PC-9 (cell line): ENCODE measurements around the gene ACOXL.

ENCODE experiments used
- EZH2 ChIP-seq: fragments of 200-600 bp; sonication (generic); IDR thresholded peaks from 2 replicates; pipeline ENCODE4 v1.8.0; 2017; ENCODE audit warnings: antibody characterized with exemption, low read depth
- TF ChIP-seq, protein P1 (sequence below): fragments of 200-600 bp; sonication (generic); conservative IDR thresholded peaks from 2 replicates; pipeline ENCODE4 v1.6.1; 2017; ENCODE audit warnings: mixed run types, antibody characterized with exemption, mild to moderate bottlenecking, moderate library complexity

DNA sequence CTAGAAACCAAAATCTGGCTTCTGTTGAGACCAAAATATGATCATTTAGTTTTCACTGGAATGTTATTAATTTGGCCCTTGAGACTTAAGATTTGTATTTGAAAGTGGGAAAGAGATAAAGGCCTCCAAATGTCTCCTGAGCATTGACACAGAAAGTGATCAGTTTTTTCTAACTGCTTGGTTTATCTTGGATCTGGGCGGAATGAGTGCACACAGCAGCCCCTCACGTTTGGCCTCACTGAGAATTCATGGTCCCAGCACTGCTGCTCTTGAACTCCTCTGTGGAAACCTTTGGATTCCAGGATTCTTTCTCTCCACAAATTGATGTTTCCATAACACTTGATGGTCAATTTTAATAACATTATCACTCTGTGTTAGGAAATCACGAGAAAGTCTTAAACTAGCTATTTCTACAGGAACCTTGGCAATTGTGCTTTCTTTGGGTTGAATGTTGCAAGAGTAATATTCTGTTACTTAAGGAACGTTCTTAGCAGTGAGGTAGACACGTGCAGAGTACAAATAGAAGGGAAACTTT is 208.1 kb downstream of the ACOXL start:
- no peak for TF ChIP-seq EZH2
- TF ChIP-seq, protein P1, sequence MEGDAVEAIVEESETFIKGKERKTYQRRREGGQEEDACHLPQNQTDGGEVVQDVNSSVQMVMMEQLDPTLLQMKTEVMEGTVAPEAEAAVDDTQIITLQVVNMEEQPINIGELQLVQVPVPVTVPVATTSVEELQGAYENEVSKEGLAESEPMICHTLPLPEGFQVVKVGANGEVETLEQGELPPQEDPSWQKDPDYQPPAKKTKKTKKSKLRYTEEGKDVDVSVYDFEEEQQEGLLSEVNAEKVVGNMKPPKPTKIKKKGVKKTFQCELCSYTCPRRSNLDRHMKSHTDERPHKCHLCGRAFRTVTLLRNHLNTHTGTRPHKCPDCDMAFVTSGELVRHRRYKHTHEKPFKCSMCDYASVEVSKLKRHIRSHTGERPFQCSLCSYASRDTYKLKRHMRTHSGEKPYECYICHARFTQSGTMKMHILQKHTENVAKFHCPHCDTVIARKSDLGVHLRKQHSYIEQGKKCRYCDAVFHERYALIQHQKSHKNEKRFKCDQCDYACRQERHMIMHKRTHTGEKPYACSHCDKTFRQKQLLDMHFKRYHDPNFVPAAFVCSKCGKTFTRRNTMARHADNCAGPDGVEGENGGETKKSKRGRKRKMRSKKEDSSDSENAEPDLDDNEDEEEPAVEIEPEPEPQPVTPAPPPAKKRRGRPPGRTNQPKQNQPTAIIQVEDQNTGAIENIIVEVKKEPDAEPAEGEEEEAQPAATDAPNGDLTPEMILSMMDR, result no peak
